Measurements from ENCODE around the gene ASCC1. TPM values are rescaled to one million over a fixed set of nuclear protein-coding genes. Genes with fewer than 3 reads are reported as not detected.
"Not testable (repeated sequence)": the region's sequence is repeated elsewhere in the genome, so short reads cannot be mapped to it uniquely, and the experiment has no call there.

The ASCC1 gene
- total and polyA plus RNA-seq, 2 donors (not counting 1 experiment from before 2014, with no cell fraction given), result 40.2 to 42.1 TPM

DNA sequence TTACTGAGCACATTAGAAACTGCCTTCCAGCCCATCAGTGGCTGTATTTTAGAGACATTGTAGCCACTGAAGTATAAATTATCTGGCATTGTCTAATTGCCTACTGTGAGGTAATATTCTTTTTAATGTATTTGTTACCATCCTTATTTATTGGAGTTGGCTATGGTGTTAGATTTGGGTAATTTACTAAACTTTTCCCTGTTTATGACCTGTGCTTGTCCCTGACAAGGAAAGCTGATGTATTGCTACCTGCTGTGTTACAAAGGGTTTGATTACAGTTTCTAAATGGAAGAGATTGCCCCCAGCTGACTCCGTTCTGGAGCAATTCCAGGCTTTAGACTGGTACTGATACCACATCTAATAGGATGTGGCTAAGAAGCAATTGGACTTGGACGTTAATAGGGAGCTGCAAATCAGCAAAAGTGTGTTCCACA, 12.3 kb upstream of the ASCC1 start:
- H3K9ac ChIP-seq (ENCODE audit: insufficient read depth, low read length), result no peak overlapping the region
- no peak for DNase-seq (ENCODE audit: low read depth in 2 of 2)
- H2AFZ ChIP-seq (ENCODE audit: low read length), result no peak overlapping the region
- no peaks in the 10 kb centered on the region for H3K36me3 ChIP-seq (ENCODE audit: control insufficient read depth, insufficient read depth, low read length)
- H3K79me2 ChIP-seq (ENCODE audit: control insufficient read depth, insufficient read depth, low read length), result no peaks in the 10 kb centered on the region
- H3K27me3 ChIP-seq (ENCODE audit: control insufficient read depth, insufficient read depth, low read length), result no peaks in the 10 kb centered on the region
- no peaks in the 10 kb centered on the region for H3K9me3 ChIP-seq (ENCODE audit: control insufficient read depth, insufficient read depth, low read depth, low read length)
- H3K4me3 ChIP-seq (replicated peaks in 1 of 4; ENCODE audit: control extremely low read depth in 1 of 4, insufficient read depth in 1 of 4, low read depth in 3 of 4, low read length in 4 of 4), result no peak overlapping the region
- H4K20me1 ChIP-seq (ENCODE audit: control insufficient read depth, extremely low read depth, insufficient read depth, low read length), result no peaks in the 10 kb centered on the region
- TF ChIP-seq EZH2 (IDR thresholded peaks at IDR 0.05; ENCODE audit: low read length, missing control alignments), result no peak
- TF ChIP-seq CTCF (conservative IDR thresholded peaks at IDR 0.05 in 1 of 2, IDR thresholded peaks at IDR 0.05 in 1 of 2; ENCODE audit: low read depth in 1 of 2, low read length in 2 of 2), result no peak
- no peak overlapping the region for H3K4me2 ChIP-seq (ENCODE audit: extremely low read depth, insufficient read depth, low read length)
- H3K27ac ChIP-seq (ENCODE audit: insufficient read depth, low read length), result no peak overlapping the region
- H3K4me1 ChIP-seq (ENCODE audit: control insufficient read depth, extremely low read depth, insufficient read depth, low read length), result no peaks in the 10 kb centered on the region

DNA sequence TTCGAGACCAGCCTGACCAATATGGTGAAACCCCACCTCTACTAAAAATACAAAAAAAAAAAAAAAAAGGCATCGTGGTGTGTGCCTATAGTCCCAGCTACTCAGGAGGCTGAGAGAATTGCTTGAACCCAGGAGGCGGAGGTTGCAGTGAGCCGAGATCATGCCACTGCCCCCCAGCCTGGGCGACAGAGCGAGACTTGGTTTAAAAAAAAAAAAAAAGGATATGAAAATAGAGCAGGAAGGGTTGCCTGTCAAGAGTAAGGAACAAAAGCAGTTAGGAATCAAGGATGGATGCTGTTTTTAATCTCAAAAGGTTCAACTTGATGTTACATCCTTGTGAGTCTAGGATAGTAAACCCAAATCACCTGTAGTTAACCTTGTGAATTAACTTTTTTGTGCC, 11.8 kb upstream of the ASCC1 start:
- no peaks in the 10 kb centered on the region for H3K79me2 ChIP-seq (ENCODE audit: control insufficient read depth, insufficient read depth, low read length)
- H3K27me3 ChIP-seq (ENCODE audit: control insufficient read depth, insufficient read depth, low read length), result no peaks in the 10 kb centered on the region
- no peaks in the 10 kb centered on the region for H3K9me3 ChIP-seq (ENCODE audit: control insufficient read depth, insufficient read depth, low read depth, low read length)
- H3K36me3 ChIP-seq (ENCODE audit: control insufficient read depth, insufficient read depth, low read length), result no peaks in the 10 kb centered on the region
- H2AFZ ChIP-seq (ENCODE audit: low read length), result no peak overlapping the region
- H3K9ac ChIP-seq (ENCODE audit: insufficient read depth, low read length), result no peak overlapping the region
- no peak overlapping the region for H3K27ac ChIP-seq (ENCODE audit: insufficient read depth, low read length)
- no peaks in the 10 kb centered on the region for H4K20me1 ChIP-seq (ENCODE audit: control insufficient read depth, extremely low read depth, insufficient read depth, low read length)
- DNase-seq (ENCODE audit: low read depth in 2 of 2), result no peak
- no peak overlapping the region for H3K4me3 ChIP-seq (replicated peaks in 1 of 4; ENCODE audit: control extremely low read depth in 1 of 4, insufficient read depth in 1 of 4, low read depth in 3 of 4, low read length in 4 of 4)
- TF ChIP-seq CTCF (conservative IDR thresholded peaks at IDR 0.05 in 1 of 2, IDR thresholded peaks at IDR 0.05 in 1 of 2; ENCODE audit: low read depth in 1 of 2, low read length in 2 of 2), result no peak
- no peak for TF ChIP-seq EZH2 (IDR thresholded peaks at IDR 0.05; ENCODE audit: low read length, missing control alignments)
- H3K4me1 ChIP-seq (ENCODE audit: control insufficient read depth, extremely low read depth, insufficient read depth, low read length), result no peaks in the 10 kb centered on the region
- no peak overlapping the region for H3K4me2 ChIP-seq (ENCODE audit: extremely low read depth, insufficient read depth, low read length)

- no peaks in the 10 kb centered on the region for H3K4me1 ChIP-seq (ENCODE audit: control insufficient read depth, extremely low read depth, insufficient read depth, low read length)
- H3K79me2 ChIP-seq (ENCODE audit: control insufficient read depth, insufficient read depth, low read length), result no peaks in the 10 kb centered on the region
- H3K36me3 ChIP-seq (ENCODE audit: control insufficient read depth, insufficient read depth, low read length), result no peaks in the 10 kb centered on the region
These were observed 10.4 kb upstream of the ASCC1 start for GRCh38 chr10:72226418-72227027.

DNA sequence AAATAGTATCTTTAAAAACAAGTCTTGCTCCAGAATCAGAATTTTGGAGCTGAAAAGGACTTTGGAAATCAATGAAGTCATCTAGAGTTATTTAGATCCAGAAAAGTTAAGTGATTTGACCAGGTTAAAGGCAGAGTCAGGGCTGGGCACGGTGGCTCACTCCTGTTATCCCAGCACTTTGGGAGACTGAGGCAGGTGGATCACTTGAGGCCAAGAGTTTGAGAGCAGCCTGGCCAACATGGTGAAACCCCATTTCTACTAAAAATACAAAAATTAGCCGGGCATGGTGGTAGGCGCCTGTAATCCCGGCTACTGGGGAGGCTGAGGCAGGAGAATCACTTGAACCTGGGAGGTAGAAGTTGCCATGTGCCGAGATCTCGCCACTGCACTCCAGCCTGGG, 8.1 kb upstream of the ASCC1 start:
- H3K27ac ChIP-seq (ENCODE audit: insufficient read depth, low read length); H3K4me2 ChIP-seq (ENCODE audit: extremely low read depth, insufficient read depth, low read length); H3K79me2 ChIP-seq (ENCODE audit: control insufficient read depth, insufficient read depth, low read length); H3K4me3 ChIP-seq (replicated peaks in 1 of 4; ENCODE audit: control extremely low read depth in 1 of 4, insufficient read depth in 1 of 4, low read depth in 3 of 4, low read length in 4 of 4); H2AFZ ChIP-seq (ENCODE audit: low read length); H4K20me1 ChIP-seq (ENCODE audit: control insufficient read depth, extremely low read depth, insufficient read depth, low read length); H3K27me3 ChIP-seq (ENCODE audit: control insufficient read depth, insufficient read depth, low read length); H3K36me3 ChIP-seq (ENCODE audit: control insufficient read depth, insufficient read depth, low read length); H3K4me1 ChIP-seq (ENCODE audit: control insufficient read depth, extremely low read depth, insufficient read depth, low read length); DNase-seq (ENCODE audit: low read depth in 2 of 2); H3K9me3 ChIP-seq (ENCODE audit: control insufficient read depth, insufficient read depth, low read depth, low read length); H3K9ac ChIP-seq (ENCODE audit: insufficient read depth, low read length): not testable (repeated sequence)

More at GRCh38 chr10:72226418-72227027, 10.4 kb upstream of the ASCC1 start:
- Histone ChIP-seq H2AFZ (ENCODE audit: low read length) (no peak overlapping the region), H3K4me3 (replicated peaks in 1 of 4; ENCODE audit: control extremely low read depth in 1 of 4, insufficient read depth in 1 of 4, low read depth in 3 of 4, low read length in 4 of 4) (no peak overlapping the region), H3K27ac (ENCODE audit: insufficient read depth, low read length) (no peak overlapping the region), H3K9ac (ENCODE audit: insufficient read depth, low read length) (no peak overlapping the region), H4K20me1 (ENCODE audit: control insufficient read depth, extremely low read depth, insufficient read depth, low read length) (no peaks in the 10 kb centered on the region), H3K27me3 (ENCODE audit: control insufficient read depth, insufficient read depth, low read length) (no peaks in the 10 kb centered on the region), H3K9me3 (ENCODE audit: control insufficient read depth, insufficient read depth, low read depth, low read length) (no peaks in the 10 kb centered on the region), H3K4me2 (ENCODE audit: extremely low read depth, insufficient read depth, low read length) (no peak overlapping the region)
- TF ChIP-seq CTCF (conservative IDR thresholded peaks at IDR 0.05 in 1 of 2, IDR thresholded peaks at IDR 0.05 in 1 of 2; ENCODE audit: low read depth in 1 of 2, low read length in 2 of 2) (no peak), EZH2 (IDR thresholded peaks at IDR 0.05; ENCODE audit: low read length, missing control alignments) (no peak)
- DNase-seq (ENCODE audit: low read depth in 2 of 2), result no peak
